Measurements from ENCODE around the gene PRG3.

The PRG3 gene

DNA sequence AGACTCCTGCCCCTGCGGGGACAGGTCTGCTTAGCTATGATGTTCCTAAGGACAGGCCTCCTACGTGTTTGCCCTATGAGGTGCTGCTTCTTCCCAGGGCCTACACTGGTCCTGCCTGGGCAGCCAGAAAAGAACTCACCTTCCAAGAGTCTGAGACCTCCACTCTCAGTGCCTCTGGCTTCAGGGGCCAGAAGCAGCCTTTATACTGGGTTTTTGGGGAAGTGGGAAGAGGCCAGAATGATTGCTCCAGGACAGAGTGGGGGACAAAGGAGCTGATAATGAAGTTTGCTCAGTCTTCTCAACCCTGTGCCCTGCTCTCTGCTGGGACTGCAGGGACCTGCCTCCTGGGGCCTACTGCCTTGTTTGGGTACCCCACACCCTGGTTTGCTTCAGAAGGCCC is at the start of gene PRG3:
Gene PRG3 (minus strand): TSS at position 176 of the 400 bp plus-strand sequence. CDS start 442 bp downstream, outside the sequence.
- no peak for DNase-seq

DNA sequence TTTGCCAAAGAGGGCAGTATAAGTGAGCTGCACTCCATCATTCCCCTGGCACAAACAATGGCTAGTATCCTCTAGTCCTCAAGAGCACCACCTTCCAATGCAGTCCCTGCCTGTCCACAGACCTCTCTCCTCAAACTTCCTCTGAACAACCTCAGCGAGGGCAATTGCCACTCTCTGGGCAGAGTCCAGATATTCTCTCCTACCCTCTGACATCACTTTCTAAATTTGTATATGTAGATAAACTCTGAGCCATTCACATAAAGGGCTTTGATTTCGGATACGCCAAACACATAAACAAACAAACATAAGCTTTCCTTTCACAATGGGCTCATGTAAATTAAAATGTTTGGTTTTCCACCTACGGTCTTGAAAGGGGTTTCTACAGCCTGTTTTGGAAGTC is 49.0 kb upstream of the PRG3 start:
- no peak for DNase-seq

DNA sequence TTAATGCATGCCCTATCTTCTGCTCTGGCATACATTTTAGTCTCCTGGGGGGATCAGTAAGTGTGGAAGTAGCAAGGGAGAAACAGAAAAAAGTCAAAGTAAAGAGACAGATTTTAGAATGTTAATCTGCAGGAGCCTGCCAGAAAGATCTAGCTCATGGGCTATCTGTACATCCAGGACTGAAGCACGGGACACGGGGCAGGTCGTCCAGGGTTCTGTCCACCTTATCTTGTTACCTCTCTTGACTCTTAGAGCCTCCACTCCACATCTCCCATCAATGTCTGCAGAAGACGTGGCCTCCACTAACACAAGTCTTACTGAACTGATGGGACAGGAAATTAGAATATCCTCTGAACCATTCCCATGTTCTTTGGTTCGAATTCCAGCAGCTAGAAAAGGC is 47.7 kb upstream of the PRG3 start:
- no peak for DNase-seq

DNA sequence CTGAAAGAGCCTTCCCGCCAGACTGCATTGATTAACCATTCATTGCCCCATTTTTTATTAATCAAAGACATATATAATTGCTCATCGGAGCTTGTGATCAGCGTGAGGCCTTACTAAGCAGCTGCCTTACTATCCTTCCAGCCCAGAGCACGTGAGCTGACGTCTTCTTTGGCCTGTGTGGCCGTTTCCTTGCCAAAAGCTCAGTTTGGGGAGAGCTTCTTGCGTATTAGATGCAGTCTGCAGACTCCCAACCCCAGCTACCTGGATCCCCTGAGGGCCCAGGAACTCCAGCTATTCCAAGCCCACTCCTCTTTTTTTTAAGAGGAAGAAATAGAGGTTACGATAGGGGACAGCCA is 46.8 kb upstream of the PRG3 start:
- DNase-seq = no peak

DNA sequence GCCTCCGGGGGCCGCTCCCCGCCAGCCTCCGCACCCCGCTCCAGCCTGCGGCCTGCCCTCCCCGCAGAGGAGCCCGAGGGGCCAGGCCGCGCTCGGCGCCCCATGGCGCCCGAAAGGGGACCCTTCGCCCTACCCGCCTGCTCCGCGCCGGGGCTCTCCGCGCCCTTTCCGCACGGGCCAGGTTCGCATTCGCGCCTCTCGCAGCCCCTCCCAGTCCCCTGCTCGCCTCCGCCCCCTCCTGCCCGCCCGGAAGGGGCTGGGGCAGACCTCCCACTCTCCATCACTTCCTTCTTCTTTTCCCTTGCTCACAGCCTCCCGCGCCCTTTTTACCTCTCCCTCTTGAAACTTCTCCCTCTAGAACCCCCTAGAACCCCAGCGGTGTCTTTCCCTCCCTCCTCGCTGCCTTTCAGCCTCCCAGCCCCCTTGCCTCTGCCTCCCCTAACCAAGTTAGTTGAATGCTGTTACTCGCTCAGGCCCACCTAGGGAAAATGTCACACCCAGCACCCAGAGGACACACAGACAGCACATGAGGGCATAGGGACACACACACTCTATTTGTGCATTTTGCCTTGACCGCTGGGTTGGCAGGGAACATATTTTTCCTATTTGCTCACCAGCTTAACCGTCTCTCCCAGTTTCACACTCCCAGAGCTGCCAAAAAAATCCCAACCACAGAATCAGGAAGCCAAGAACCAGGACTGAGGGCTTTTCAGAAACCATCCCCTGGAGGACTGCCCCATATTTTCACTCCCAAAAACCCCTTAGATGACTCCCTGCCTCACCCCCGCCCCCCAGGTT is 46.2 kb upstream of the PRG3 start, which contains the start of gene SLC43A3:
Gene SLC43A3 (minus strand): TSS at position 193 of the 798 bp plus-strand sequence. CDS start 949 bp downstream, outside the sequence.
- peak; percentile 64 to 73 for DNase-seq

DNA sequence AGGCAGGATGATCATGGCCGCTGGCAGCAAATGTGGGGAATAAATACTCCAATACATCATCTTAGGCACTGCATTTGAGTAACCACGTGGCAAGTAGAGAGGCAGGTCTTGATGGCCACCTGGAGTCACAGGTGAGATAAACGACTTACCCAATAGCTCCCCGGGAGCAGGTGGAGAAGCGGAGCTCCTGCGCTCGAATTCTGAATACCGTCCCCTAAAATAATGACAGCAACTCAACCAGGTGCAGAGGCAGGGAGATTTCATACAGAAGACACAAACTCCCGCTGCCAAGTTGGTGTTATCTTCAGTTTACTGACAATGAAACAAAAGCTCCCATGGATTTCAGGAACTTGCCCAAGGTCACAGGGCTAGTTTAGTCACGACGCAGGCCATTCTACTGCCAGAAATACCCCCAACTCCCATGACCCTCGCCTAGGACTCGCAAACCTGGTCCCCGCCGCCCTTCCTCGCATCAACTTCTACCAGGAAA is 45.5 kb upstream of the PRG3 start:
- DNase-seq = no peak

GRCh38 chr11:57425565-57426438 is 44.9 kb upstream of the PRG3 start:
- DNase-seq = no peak

- peak; percentile 81 to 86 for DNase-seq
These were observed 44.0 kb upstream of the PRG3 start for GRCh38 chr11:57424792-57425564.

DNA sequence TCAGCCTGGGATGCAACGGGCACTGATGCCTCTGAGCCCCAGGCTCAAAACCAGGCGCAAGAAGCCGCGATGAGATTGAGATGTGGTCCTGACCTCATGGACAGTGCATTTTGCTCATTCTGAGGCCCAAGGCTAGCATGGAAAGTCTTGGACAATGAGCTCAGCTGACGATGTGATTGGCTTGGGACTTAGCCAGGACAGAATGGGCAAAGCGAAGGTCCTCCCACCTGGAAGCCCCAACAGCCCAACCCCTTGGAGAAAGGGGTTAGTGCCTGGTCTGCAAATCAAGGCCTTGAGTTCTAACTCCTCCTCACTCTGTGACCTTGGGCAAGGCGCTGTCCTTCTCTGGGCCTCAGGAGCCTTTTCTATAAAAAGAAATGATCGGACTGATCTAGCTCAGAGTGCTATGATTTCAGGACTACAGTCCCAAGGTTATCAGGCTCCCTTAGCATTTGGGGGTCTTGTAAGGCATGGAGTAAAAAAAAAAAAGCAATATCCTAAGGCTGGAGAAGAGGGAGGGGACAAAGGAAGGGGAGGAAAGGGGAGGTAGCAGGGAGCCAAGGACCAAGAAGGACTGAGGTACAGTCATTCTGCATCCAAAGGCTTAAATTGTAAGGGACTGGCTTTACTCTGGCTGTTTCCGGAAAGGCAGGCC is 43.3 kb upstream of the PRG3 start:
- no peak for DNase-seq

DNA sequence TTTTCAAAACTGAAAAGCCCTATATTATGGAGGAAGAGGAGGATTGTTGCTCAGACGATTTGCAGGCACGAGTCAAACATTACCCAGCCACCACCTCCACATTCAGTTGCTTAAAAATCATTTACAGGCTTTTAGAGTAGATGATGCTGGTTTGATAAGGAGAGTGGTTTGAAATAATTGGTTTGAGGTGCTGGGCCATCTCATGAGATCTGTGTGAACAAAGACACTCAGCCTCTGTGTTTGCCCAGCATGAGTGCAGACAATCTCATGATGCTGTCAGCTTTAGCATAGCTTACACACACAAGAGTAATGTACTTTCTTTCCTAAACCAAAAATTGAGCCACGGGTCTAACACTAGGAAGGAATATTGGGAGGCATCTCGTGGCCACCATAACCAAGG is 41.7 kb upstream of the PRG3 start:
- DNase-seq = no peak

DNA sequence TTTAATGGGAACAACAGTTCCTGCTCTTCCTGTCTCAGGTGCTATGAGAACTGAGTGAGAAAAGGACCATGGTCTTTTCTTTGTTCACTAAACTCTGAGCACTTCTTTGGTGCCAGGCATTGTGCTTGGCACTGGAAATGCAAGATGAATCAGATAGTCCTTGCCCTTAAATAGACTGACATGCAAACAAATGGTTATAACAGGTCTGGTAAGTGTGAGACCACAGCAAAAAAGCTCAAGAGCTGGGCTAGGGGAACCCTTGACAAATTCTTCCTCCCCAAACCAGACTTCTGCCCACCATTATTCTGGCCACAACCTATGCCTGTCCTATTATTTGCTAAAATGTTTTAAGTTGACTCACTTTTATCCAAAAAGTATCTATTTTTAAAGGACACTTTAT is 40.9 kb upstream of the PRG3 start:
- no peak for DNase-seq

DNA sequence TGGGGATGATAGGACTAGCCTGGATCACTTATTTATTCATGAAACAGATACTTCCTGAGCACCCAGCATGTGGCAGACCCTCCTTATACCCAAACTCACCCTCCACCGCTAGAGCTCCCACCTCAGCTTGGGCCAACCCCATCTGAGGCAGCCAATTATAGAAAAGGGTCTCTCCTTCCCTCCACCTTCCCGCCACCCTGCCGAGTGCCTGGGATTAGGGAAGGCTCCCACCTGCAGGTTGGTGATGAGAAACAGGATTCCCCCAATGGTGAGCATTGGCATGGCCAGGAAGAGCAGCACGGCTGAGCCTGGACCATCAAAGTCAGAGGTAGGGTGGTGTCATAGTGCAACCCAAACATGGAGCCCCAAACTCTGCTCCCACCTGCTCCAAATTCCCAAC is 40.1 kb upstream of the PRG3 start:
- DNase-seq = no peak

GRCh38 chr11:57419146-57419545 is 38.2 kb upstream of the PRG3 start:
- no peak for DNase-seq

DNA sequence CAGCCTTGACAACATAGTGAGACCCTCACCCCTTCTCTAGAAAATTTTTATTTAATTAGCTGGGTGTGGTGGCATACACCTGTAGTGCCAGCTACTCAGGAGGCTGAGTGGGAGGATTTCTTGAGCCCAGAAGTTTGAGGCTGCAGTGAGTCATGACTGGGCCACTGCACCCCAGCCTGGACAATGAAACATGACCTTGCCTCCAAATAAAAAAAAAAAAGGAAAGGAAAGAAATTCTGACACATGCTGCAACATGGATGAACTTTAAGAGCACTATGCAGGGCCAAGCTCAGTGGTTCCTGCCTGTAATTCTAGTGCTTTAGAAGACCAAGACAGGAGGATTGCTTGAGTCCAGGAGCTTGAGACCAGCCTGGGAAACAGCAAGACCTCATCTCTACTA is 37.2 kb upstream of the PRG3 start:
- no peak for DNase-seq

GRCh38 chr11:57417056-57417455 is 36.1 kb upstream of the PRG3 start:
- DNase-seq = no peak

GRCh38 chr11:57416436-57416835 is 35.5 kb upstream of the PRG3 start:
- DNase-seq = no peak

GRCh38 chr11:57414612-57415212 is 33.8 kb upstream of the PRG3 start:
- no peak for DNase-seq

- DNase-seq = no peak
These were observed 32.7 kb upstream of the PRG3 start for GRCh38 chr11:57413681-57414080.

- DNase-seq = no peak
These were observed 29.3 kb upstream of the PRG3 start for GRCh38 chr11:57410287-57410686.

DNA sequence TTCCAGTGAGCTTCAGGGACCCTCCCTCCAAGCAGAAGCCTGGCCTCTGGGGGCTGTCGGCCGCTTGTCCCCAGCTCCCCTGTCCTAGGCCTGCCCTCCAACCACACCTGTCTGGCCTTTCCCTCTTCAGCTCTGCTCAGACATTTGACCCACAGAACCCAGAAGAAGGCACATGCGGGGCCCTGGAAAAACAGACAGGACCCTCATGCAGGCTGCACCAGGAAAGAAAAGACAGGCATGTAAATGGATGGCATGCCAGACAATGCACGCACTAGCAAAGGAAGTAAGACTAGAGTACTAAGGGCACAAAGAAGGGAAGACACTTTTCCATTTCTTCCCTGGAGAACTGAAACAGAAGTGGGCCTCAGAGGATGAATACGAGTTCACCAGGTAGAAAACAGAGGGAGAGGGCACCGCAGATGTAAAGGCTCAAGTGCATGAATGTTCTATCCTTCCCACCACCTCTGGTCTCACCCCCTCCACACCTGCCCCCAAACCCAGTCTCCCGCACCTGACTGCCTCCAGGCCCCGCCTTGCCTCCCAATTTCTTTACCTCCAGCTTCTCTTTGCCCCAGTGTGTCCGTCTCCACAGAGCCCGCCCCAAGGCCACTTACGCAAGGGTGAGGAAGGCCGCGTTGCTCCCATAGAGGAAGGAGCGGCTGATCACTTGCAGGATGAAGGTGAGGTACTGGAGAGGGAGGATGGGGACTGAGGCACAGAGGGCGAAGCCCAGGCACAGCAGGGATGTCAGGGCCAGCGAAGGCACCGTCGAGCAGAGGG is 28.6 kb upstream of the PRG3 start:
- no peak for DNase-seq

DNA sequence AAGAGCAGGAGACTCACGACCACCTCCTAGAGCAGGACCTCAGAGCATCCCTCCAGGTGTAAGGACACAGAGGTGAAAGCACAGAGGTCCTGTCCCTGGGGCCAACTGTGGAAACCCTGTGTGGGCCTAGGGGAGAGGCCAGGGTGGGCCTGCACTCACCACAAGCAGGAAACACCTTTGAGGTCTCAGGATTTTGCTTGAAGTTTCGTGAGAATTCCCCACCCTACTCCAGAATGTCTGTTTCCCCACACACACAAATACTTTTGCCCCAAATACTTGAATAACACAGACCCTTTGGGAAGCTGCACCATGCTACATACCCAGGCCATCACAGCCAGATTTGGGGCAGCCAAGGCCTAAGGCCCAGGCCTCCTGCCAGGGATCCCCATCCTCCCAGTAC is 27.8 kb upstream of the PRG3 start:
- DNase-seq = no peak

Data from CD4-positive, alpha-beta T cell treated with Interleukin-1 beta for 1 hour (primary cell).